Adrenal gland (tissue), 12 donors: ENCODE measurements around the gene CFAP221. TPM values are rescaled to one million over a fixed set of nuclear protein-coding genes. Genes with fewer than 3 reads are reported as not detected.
A peak's percentile ranks its signal among the peaks of the same experiment; 100 is the strongest.

Experiments used
- DNase-seq, 7 donors: peaks; one replicate each; pipeline ENCODE4 v3.0.0-alpha.2; 2019 to 2020
- H3K27ac ChIP-seq, 5 donors: fragments of 200-600 bp; sonication (generic) in 4 of 5; 1 replicate in 3 of 5; 2 replicates in 2 of 5; pipeline versions ENCODE4 v1.5.1 to v1.8.0; 2016 to 2020; ENCODE audit warnings: mild to moderate bottlenecking in 1 of 5
- H3K27me3 ChIP-seq: fragments of 200-600 bp; 2 replicates; pipeline ENCODE4 v1.8.0; 2021
- H3K36me3 ChIP-seq, 2 donors: fragments of 200-600 bp; replicated peaks in 1 of 2; 1 replicate in 1 of 2; 2 replicates in 1 of 2; pipeline versions ENCODE4 v1.5.1 to v1.8.0; 2018 to 2022
- H3K4me1 ChIP-seq, 2 donors: fragments of 200-600 bp; replicated peaks in 1 of 2; 1 replicate in 1 of 2; 2 replicates in 1 of 2; pipeline versions ENCODE4 v1.5.1 to v1.8.0; 2018 to 2021
- H3K4me3 ChIP-seq, 4 donors: fragments of 200-600 bp; sonication (generic) in 3 of 4; one replicate each; pipeline ENCODE4 v1.5.1; 2016 to 2018
- H3K9me3 ChIP-seq, 3 donors: fragments of 200-600 bp; sonication (generic) in 1 of 3; replicated peaks in 1 of 3; 1 replicate in 2 of 3; 2 replicates in 1 of 3; pipeline versions ENCODE4 v1.5.1 to v1.8.0; 2016 to 2021
- CTCF ChIP-seq, 6 experiments: fragments of 450-650 bp in 4 of 6; fragments of 200-600 bp in 2 of 6; sonication (generic) in 1 of 6; IDR thresholded peaks; 1 replicate in 5 of 6; 2 replicates in 1 of 6; pipeline versions ENCODE4 v1.5.1 to v1.8.0; 2016 to 2021; ENCODE audit warnings: antibody characterized with exemption in 6 of 6, mild to moderate bottlenecking in 2 of 6, moderate library complexity in 1 of 6
- POLR2A ChIP-seq, 2 donors: fragments of 450-650 bp; IDR thresholded peaks; one replicate each; pipeline ENCODE4 v1.6.1; 2017; ENCODE audit warnings: antibody characterized with exemption in 2 of 2, mild to moderate bottlenecking in 2 of 2, moderate library complexity in 1 of 2
- WGBS, 4 donors: extraction: QIAGEN DNeasy Blood & Tissue Kit in 2 of 4; methylation state at CpG; one replicate each; pipeline versions ENCODE4 v1.1.5 to v1.1.7; 2013 to 2017; 5-methylcytosine and 5-hydroxymethylcytosine counted together
- intact Hi-C, 2 donors: fragments of 100-400 bp; cut with DNase I; formaldehyde crosslinking; loops; one replicate each; pipeline versions ENCODE4 v1.14.1 to v1.15.0; 2022 to 2023
- polyA plus RNA-seq, 3 donors: library from polyadenylated mRNA; stranded (reverse); fragments of 200-250 nt in 2 of 3; fragments of 350-450 nt in 1 of 3; fragmentation: Illumina TruSeq in 1 of 3; extraction: RNeasy Lipid Tissue Mini Kit (QIAGEN cat#74804) in 1 of 3; gene quantifications; one replicate each; pipeline ENCODE4 v1.2.3, GENCODE V29; 2013 to 2014
- total RNA-seq, 9 donors: library from RNA; depleted of rRNA in 4 of 9; stranded (reverse); fragments of >200 nt in 4 of 9; fragments of 120-200 nt in 1 of 9; fragmentation: NEBNext Ultra II Directional in 1 of 9; extraction: Animal tissue kit (Norgen Biotek cat#: 25700) in 1 of 9; gene quantifications; one replicate each; pipeline versions ENCODE4 v1.1.0 to v1.2.4, GENCODE V29; 2013 to 2023
- donor health status: healthy with polysubstance abuse.
- donor health status: Bipolar disorder and iron deficiency.
- donor health status: DM: yes; HTN: yes; CAD: no.
- donor health status: DM: no; HTN: no; CAD: no.
- donor health status: DM: no; HTN: no; CAD: no.
- donor health status: DM: yes; HTN: yes; CAD: no.

The CFAP221 gene
- total and polyA plus RNA-seq, 12 donors, result 1.1 to 14.0 (median 4.4) TPM

GRCh38 chr2:119521433-119522050 is 22.7 kb upstream of the CFAP221 start:
- Histone ChIP-seq H3K27me3 (peaks cover 28% of the 10 kb centered on the region), H3K9me3 (no peaks in the 10 kb centered on the region), H3K4me1 (no peaks in the 10 kb centered on the region), H3K27ac (no peak overlapping the region), H3K36me3 (no peaks in the 10 kb centered on the region), H3K4me3 (no peak overlapping the region)
- intact Hi-C loops, result loop anchor here in 1 of 2 donors (10.0 kb wide), 1 partner anchor 143 kb away; no protein-coding TSS in a partner anchor
- TF ChIP-seq POLR2A (IDR thresholded peaks at IDR 0.05) (no peak), CTCF (IDR thresholded peaks at IDR 0.05) (no peak)
- 73 to 82% (median 78%) methylated on average over 11 of the region's 11 CpGs for WGBS, 4 donors
- DNase-seq, result no peak

- peaks cover 26% of the 10 kb centered on the region for H3K27me3 ChIP-seq
- no peak for TF ChIP-seq CTCF (IDR thresholded peaks at IDR 0.05)
- no peak overlapping the region for H3K27ac ChIP-seq
- H3K9me3 ChIP-seq, result no peaks in the 10 kb centered on the region
- WGBS, 4 donors, result 61 to 69% (median 64%) methylated on average over 6 of the region's 6 CpGs
- H3K4me3 ChIP-seq, result no peak overlapping the region
- H3K36me3 ChIP-seq, result no peaks in the 10 kb centered on the region
- no peaks in the 10 kb centered on the region for H3K4me1 ChIP-seq
- DNase-seq, result no peak
- intact Hi-C loops, result loop anchor here in 1 of 2 donors (10.0 kb wide), 1 partner anchor 142 kb away; no protein-coding TSS in a partner anchor
Measured at GRCh38 chr2:119522671-119523070, 21.6 kb upstream of the CFAP221 start.

GRCh38 chr2:119523383-119523951 is 20.8 kb upstream of the CFAP221 start:
- Histone ChIP-seq H3K4me1 (no peaks in the 10 kb centered on the region), H3K9me3 (no peaks in the 10 kb centered on the region), H3K27me3 (peaks cover 26% of the 10 kb centered on the region), H3K36me3 (no peaks in the 10 kb centered on the region), H3K27ac (no peak overlapping the region), H3K4me3 (no peak overlapping the region)
- TF ChIP-seq CTCF (IDR thresholded peaks at IDR 0.05), result no peak
- no peak for TF ChIP-seq POLR2A (IDR thresholded peaks at IDR 0.05)
- no peak for DNase-seq
- WGBS, 4 donors, result 14 to 20% (median 17%) methylated on average over 20 to 21 of the region's 21 CpGs
- intact Hi-C loops, result loop anchor here in 1 of 2 donors (10.0 kb wide), 1 partner anchor 141 kb away; no protein-coding TSS in a partner anchor

GRCh38 chr2:119523952-119524694 is 20.1 kb upstream of the CFAP221 start, which contains the start of gene SCTR:
TSS of gene SCTR (minus strand) at chr2:119524483. CDS start at chr2:119524226, 257 bp downstream.
- 8 to 38% (median 15%) methylated on average over 11 to 74 of the region's 74 CpGs for WGBS, 4 donors
- intact Hi-C loops, result loop anchor here in 1 of 2 donors (10.0 kb wide), 1 partner anchor 141 kb away; no protein-coding TSS in a partner anchor
- no peak within 1 kb of the TSS for H3K27ac ChIP-seq
- TF ChIP-seq CTCF (IDR thresholded peaks at IDR 0.05) (peak in 1 of 6 experiments; percentile 20), POLR2A (IDR thresholded peaks at IDR 0.05) (no peak)
- no peaks in the 10 kb centered on the region for H3K4me1 ChIP-seq
- H3K4me3 ChIP-seq, result peak within 1 kb of the TSS in 1 of 4 donors; percentile 32
- H3K9me3 ChIP-seq, result no peaks in the 10 kb centered on the region
- DNase-seq, result peak in 1 of 7 donors; percentile 14
- no peaks in the 10 kb centered on the region for H3K36me3 ChIP-seq
- peaks cover 26% of the 10 kb centered on the region for H3K27me3 ChIP-seq
